Measurements from ENCODE around the gene DPYSL3. TPM values are rescaled to one million over a fixed set of nuclear protein-coding genes. Genes with fewer than 3 reads are reported as not detected.
"Not testable (repeated sequence)": the region's sequence is repeated elsewhere in the genome, so short reads cannot be mapped to it uniquely, and the experiment has no call there.

The DPYSL3 gene
- total and polyA plus RNA-seq, 2 donors, result 3.7 to 9.2 TPM

GRCh38 chr5:147381555-147381954, 128.3 kb downstream of the DPYSL3 start:
- Histone ChIP-seq H3K4me3 (ENCODE audit: low read length in 2 of 2) (no peak overlapping the region), H3K36me3 (ENCODE audit: control insufficient read depth in 2 of 2, insufficient read depth in 2 of 2, low read length in 1 of 2) (no peaks in the 10 kb centered on the region), H3K4me1 (ENCODE audit: control insufficient read depth in 2 of 2, insufficient read depth in 2 of 2, low read length in 2 of 2) (no peaks in the 10 kb centered on the region), H3K27ac (ENCODE audit: low read depth in 1 of 2, low read length in 1 of 2) (no peak overlapping the region), H3K9me3 (ENCODE audit: control insufficient read depth in 2 of 2, insufficient read depth in 1 of 2, low read length in 1 of 2) (no peaks in the 10 kb centered on the region), H3K27me3 (ENCODE audit: control insufficient read depth in 2 of 2, insufficient read depth in 1 of 2, low read length in 1 of 2) (no peaks in the 10 kb centered on the region)
- 86% methylated on average over 3 of the region's 3 CpGs for WGBS
- no peak for DNase-seq (ENCODE audit: low read depth in 6 of 9, low spot score in 9 of 9)

DNA sequence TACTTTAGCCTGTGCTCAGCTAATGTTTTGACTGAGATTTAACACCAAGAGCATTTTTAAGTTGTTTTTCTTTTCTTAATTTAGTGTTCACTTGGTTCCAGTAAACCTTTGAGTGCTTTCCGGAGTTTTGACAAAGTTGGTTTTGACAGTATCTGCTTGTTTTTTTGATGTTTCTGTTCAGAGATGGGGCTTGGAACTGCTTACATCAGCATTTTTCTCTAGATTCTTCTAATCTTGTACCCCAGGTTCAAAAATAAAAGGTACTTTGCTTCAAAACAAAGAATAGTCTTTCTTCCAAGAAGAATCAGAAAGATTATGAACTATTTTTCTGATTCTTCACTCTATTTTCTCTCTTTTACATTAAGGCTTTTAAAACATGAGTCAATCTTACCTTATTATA, 132.2 kb downstream of the DPYSL3 start:
- no peaks in the 10 kb centered on the region for H3K27me3 ChIP-seq (ENCODE audit: control insufficient read depth in 2 of 2, insufficient read depth in 1 of 2, low read length in 1 of 2)
- no peaks in the 10 kb centered on the region for H3K4me1 ChIP-seq (ENCODE audit: control insufficient read depth in 2 of 2, insufficient read depth in 2 of 2, low read length in 2 of 2)
- H3K4me3 ChIP-seq (ENCODE audit: low read length in 2 of 2), result no peak overlapping the region
- no peak overlapping the region for H3K27ac ChIP-seq (ENCODE audit: low read depth in 1 of 2, low read length in 1 of 2)
- no peaks in the 10 kb centered on the region for H3K9me3 ChIP-seq (ENCODE audit: control insufficient read depth in 2 of 2, insufficient read depth in 1 of 2, low read length in 1 of 2)
- H3K36me3 ChIP-seq (ENCODE audit: control insufficient read depth in 2 of 2, insufficient read depth in 2 of 2, low read length in 1 of 2), result no peaks in the 10 kb centered on the region
- no peak for DNase-seq (ENCODE audit: low read depth in 6 of 9, low spot score in 9 of 9)
- 90% methylated on average over 1 of the region's 1 CpG for WGBS

DNA sequence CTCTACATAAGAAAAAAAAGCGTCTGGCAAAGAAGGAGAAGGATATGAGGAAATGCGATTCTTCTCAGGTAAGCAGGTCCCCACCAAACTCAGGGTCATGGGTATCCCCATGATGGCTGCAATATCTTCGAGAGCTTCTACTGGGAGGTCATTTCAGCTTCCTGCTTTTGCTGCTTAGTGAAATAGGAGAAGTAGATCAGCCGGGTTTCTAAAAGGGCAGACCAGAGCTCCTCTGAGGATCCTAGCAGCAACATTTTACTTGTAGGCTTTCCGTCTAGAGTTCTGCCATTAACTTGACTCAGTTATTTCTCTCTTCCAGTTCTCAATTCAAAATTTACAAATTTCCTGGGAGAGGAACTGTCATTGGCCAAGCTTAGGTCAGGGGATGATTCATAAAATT, 134.7 kb downstream of the DPYSL3 start:
- no peaks in the 10 kb centered on the region for H3K9me3 ChIP-seq (ENCODE audit: control insufficient read depth in 2 of 2, insufficient read depth in 1 of 2, low read length in 1 of 2)
- H3K27ac ChIP-seq (ENCODE audit: low read depth in 1 of 2, low read length in 1 of 2), result no peak overlapping the region
- H3K36me3 ChIP-seq (ENCODE audit: control insufficient read depth in 2 of 2, insufficient read depth in 2 of 2, low read length in 1 of 2), result no peaks in the 10 kb centered on the region
- H3K4me1 ChIP-seq (ENCODE audit: control insufficient read depth in 2 of 2, insufficient read depth in 2 of 2, low read length in 2 of 2), result no peaks in the 10 kb centered on the region
- H3K4me3 ChIP-seq (ENCODE audit: low read length in 2 of 2), result no peak overlapping the region
- 79% methylated on average over 5 of the region's 5 CpGs for WGBS
- H3K27me3 ChIP-seq (ENCODE audit: control insufficient read depth in 2 of 2, insufficient read depth in 1 of 2, low read length in 1 of 2), result no peaks in the 10 kb centered on the region
- DNase-seq (ENCODE audit: low read depth in 6 of 9, low spot score in 9 of 9), result no peak

DNA sequence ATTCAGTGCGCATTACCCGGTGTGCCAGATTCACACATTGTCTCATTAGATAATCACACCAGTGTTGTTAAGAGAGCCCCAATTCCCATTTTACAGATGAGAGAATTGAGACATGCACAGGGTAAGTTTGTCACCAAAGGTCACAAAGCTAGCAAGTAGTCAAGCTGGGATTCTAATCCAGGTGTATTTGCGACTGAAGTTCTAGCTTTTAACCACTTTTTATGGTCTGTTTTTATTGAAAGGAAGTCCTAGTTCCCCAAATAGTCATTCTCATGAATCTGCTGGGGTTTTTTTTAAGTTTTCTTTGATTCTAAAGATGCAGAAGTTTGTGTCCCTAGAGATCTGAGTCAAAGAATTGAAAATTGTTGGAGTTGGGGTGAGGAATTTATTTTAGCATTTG, 136.5 kb downstream of the DPYSL3 start:
- Histone ChIP-seq H3K4me1 (ENCODE audit: control insufficient read depth in 2 of 2, insufficient read depth in 2 of 2, low read length in 2 of 2) (no peaks in the 10 kb centered on the region), H3K4me3 (ENCODE audit: low read length in 2 of 2) (no peak overlapping the region), H3K9me3 (ENCODE audit: control insufficient read depth in 2 of 2, insufficient read depth in 1 of 2, low read length in 1 of 2) (no peaks in the 10 kb centered on the region), H3K27me3 (ENCODE audit: control insufficient read depth in 2 of 2, insufficient read depth in 1 of 2, low read length in 1 of 2) (no peaks in the 10 kb centered on the region), H3K36me3 (ENCODE audit: control insufficient read depth in 2 of 2, insufficient read depth in 2 of 2, low read length in 1 of 2) (no peaks in the 10 kb centered on the region), H3K27ac (ENCODE audit: low read depth in 1 of 2, low read length in 1 of 2) (no peak overlapping the region)
- DNase-seq (ENCODE audit: low read depth in 6 of 9, low spot score in 9 of 9), result no peak
- WGBS, result 69% methylated on average over 3 of the region's 3 CpGs

GRCh38 chr5:147372191-147372590, 137.7 kb downstream of the DPYSL3 start:
- Histone ChIP-seq H3K4me3 (ENCODE audit: low read length in 2 of 2) (no peak overlapping the region), H3K36me3 (ENCODE audit: control insufficient read depth in 2 of 2, insufficient read depth in 2 of 2, low read length in 1 of 2) (no peaks in the 10 kb centered on the region), H3K4me1 (ENCODE audit: control insufficient read depth in 2 of 2, insufficient read depth in 2 of 2, low read length in 2 of 2) (no peaks in the 10 kb centered on the region), H3K27ac (ENCODE audit: low read depth in 1 of 2, low read length in 1 of 2) (no peak overlapping the region), H3K27me3 (ENCODE audit: control insufficient read depth in 2 of 2, insufficient read depth in 1 of 2, low read length in 1 of 2) (no peaks in the 10 kb centered on the region), H3K9me3 (ENCODE audit: control insufficient read depth in 2 of 2, insufficient read depth in 1 of 2, low read length in 1 of 2) (no peaks in the 10 kb centered on the region)
- 97% methylated on average over 1 of the region's 1 CpG for WGBS
- DNase-seq (ENCODE audit: low read depth in 6 of 9, low spot score in 9 of 9), result no peak

- DNase-seq (ENCODE audit: low read depth in 6 of 9, low spot score in 9 of 9), result no peak
- Histone ChIP-seq H3K27ac (ENCODE audit: low read depth in 1 of 2, low read length in 1 of 2) (no peak overlapping the region), H3K27me3 (ENCODE audit: control insufficient read depth in 2 of 2, insufficient read depth in 1 of 2, low read length in 1 of 2) (no peaks in the 10 kb centered on the region), H3K36me3 (ENCODE audit: control insufficient read depth in 2 of 2, insufficient read depth in 2 of 2, low read length in 1 of 2) (no peaks in the 10 kb centered on the region), H3K4me3 (ENCODE audit: low read length in 2 of 2) (no peak overlapping the region), H3K4me1 (ENCODE audit: control insufficient read depth in 2 of 2, insufficient read depth in 2 of 2, low read length in 2 of 2) (no peaks in the 10 kb centered on the region), H3K9me3 (ENCODE audit: control insufficient read depth in 2 of 2, insufficient read depth in 1 of 2, low read length in 1 of 2) (no peaks in the 10 kb centered on the region)
These were observed 138.6 kb downstream of the DPYSL3 start for GRCh38 chr5:147371290-147371689.

- Histone ChIP-seq H3K9me3 (ENCODE audit: control insufficient read depth in 2 of 2, insufficient read depth in 1 of 2, low read length in 1 of 2) (no peaks in the 10 kb centered on the region), H3K4me1 (ENCODE audit: control insufficient read depth in 2 of 2, insufficient read depth in 2 of 2, low read length in 2 of 2) (no peaks in the 10 kb centered on the region), H3K27me3 (ENCODE audit: control insufficient read depth in 2 of 2, insufficient read depth in 1 of 2, low read length in 1 of 2) (no peaks in the 10 kb centered on the region), H3K36me3 (ENCODE audit: control insufficient read depth in 2 of 2, insufficient read depth in 2 of 2, low read length in 1 of 2) (no peaks in the 10 kb centered on the region), H3K27ac (ENCODE audit: low read depth in 1 of 2, low read length in 1 of 2) (no peak overlapping the region), H3K4me3 (ENCODE audit: low read length in 2 of 2) (no peak overlapping the region)
- no peak for DNase-seq (ENCODE audit: low read depth in 6 of 9, low spot score in 9 of 9)
- WGBS, result 60% methylated on average over 2 of the region's 2 CpGs
These were observed 140.0 kb downstream of the DPYSL3 start for GRCh38 chr5:147369742-147370374.

- H3K9me3 ChIP-seq (ENCODE audit: control insufficient read depth in 2 of 2, insufficient read depth in 1 of 2, low read length in 1 of 2); H3K4me3 ChIP-seq (ENCODE audit: low read length in 2 of 2); DNase-seq (ENCODE audit: low read depth in 6 of 9, low spot score in 9 of 9); H3K4me1 ChIP-seq (ENCODE audit: control insufficient read depth in 2 of 2, insufficient read depth in 2 of 2, low read length in 2 of 2); H3K27me3 ChIP-seq (ENCODE audit: control insufficient read depth in 2 of 2, insufficient read depth in 1 of 2, low read length in 1 of 2); H3K36me3 ChIP-seq (ENCODE audit: control insufficient read depth in 2 of 2, insufficient read depth in 2 of 2, low read length in 1 of 2); H3K27ac ChIP-seq (ENCODE audit: low read depth in 1 of 2, low read length in 1 of 2): not testable (repeated sequence)
- 95% methylated on average over 6 of the region's 6 CpGs for WGBS
These were observed 142.5 kb downstream of the DPYSL3 start for GRCh38 chr5:147367381-147367780.

GRCh38 chr5:147361441-147362175, 148.3 kb downstream of the DPYSL3 start:
- Histone ChIP-seq H3K27ac (ENCODE audit: low read depth in 1 of 2, low read length in 1 of 2) (no peak overlapping the region), H3K27me3 (ENCODE audit: control insufficient read depth in 2 of 2, insufficient read depth in 1 of 2, low read length in 1 of 2) (no peaks in the 10 kb centered on the region), H3K36me3 (ENCODE audit: control insufficient read depth in 2 of 2, insufficient read depth in 2 of 2, low read length in 1 of 2) (no peaks in the 10 kb centered on the region), H3K4me3 (ENCODE audit: low read length in 2 of 2) (no peak overlapping the region), H3K9me3 (ENCODE audit: control insufficient read depth in 2 of 2, insufficient read depth in 1 of 2, low read length in 1 of 2) (no peaks in the 10 kb centered on the region), H3K4me1 (ENCODE audit: control insufficient read depth in 2 of 2, insufficient read depth in 2 of 2, low read length in 2 of 2) (no peaks in the 10 kb centered on the region)
- DNase-seq (ENCODE audit: low read depth in 6 of 9, low spot score in 9 of 9), result no peak
- 86% methylated on average over 4 of the region's 4 CpGs for WGBS
